MCF 10A (cell line): ENCODE data around the gene SLC38A10. TPM values are rescaled to one million over a fixed set of nuclear protein-coding genes. Genes with fewer than 3 reads are reported as not detected.
A peak's percentile ranks its signal among the peaks of the same experiment; 100 is the strongest.

Experiments
- BruUV-seq: library from RNA; stranded (reverse); fragments of 400-500 nt; replicated peaks from 2 replicates; lab custom pipeline; 2021; lab: Mats Ljungman, UMichigan
- CTCF ChIA-PET: fragments of 300-600 bp; sonication (Branson Sonifier 250); formaldehyde crosslinking; extraction: SDS; loops from one replicate; lab custom pipeline; 2021; ENCODE audit warnings: antibody characterized with exemption, inconsistent platforms; lab: Yijun Ruan, JAX
- POLR2A ChIA-PET: fragments of 300-600, 350-650 bp; sonication (Branson Sonifier 250); formaldehyde crosslinking; extraction: SDS; loops from one replicate; lab custom pipeline; 2020; ENCODE audit warnings: antibody characterized with exemption, inconsistent platforms; lab: Yijun Ruan, JAX
- DNase-seq: peaks from one replicate; pipeline ENCODE4 v3.0.0-alpha.2; 2018; ENCODE audit not compliant: unreplicated experiment
- H3K27ac Mint-ChIP-seq: one replicate; pipeline ENCODE4 v1.8.0; 2022; ENCODE audit warnings: mild to moderate bottlenecking, low read depth, mixed read lengths; ENCODE audit not compliant: unreplicated experiment
- H3K27me3 Mint-ChIP-seq: one replicate; pipeline ENCODE4 v1.8.0; 2022; ENCODE audit warnings: mixed read lengths; ENCODE audit not compliant: insufficient read depth, unreplicated experiment
- H3K36me3 Mint-ChIP-seq: one replicate; pipeline ENCODE4 v1.8.0; 2022; ENCODE audit warnings: mild to moderate bottlenecking, moderate library complexity, mixed read lengths; ENCODE audit not compliant: insufficient read depth, unreplicated experiment
- H3K4me1 Mint-ChIP-seq: one replicate; pipeline ENCODE4 v1.8.0; 2022; ENCODE audit warnings: mixed read lengths; ENCODE audit not compliant: insufficient read depth, unreplicated experiment
- H3K4me3 Mint-ChIP-seq: one replicate; pipeline ENCODE4 v1.8.0; 2022; ENCODE audit warnings: mild to moderate bottlenecking, moderate library complexity, mixed read lengths; ENCODE audit not compliant: unreplicated experiment
- H3K9me3 Mint-ChIP-seq: one replicate; pipeline ENCODE4 v1.8.0; 2022; ENCODE audit warnings: mixed read lengths; ENCODE audit not compliant: unreplicated experiment
- CTCF ChIP-seq: fragments of 200-600 bp; IDR thresholded peaks from one replicate; pipeline ENCODE4 v1.8.0; 2022; ENCODE audit warnings: antibody characterized with exemption, mild to moderate bottlenecking; ENCODE audit not compliant: unreplicated experiment
- intact Hi-C: fragments of 100-400 bp; cut with micrococcal nuclease; formaldehyde crosslinking; loops from 2 replicates; pipeline ENCODE4 v1.14.1; 2022
- total RNA-seq: library from RNA; stranded (reverse); gene quantifications from 2 replicates; pipeline ENCODE4 v1.2.3, GENCODE V29; 2022

The SLC38A10 gene
- total RNA-seq, 1 experiment from 2014 or later: 98.2 TPM

GRCh38 chr17:81221842-81222619, 73.1 kb downstream of the SLC38A10 start:
- CTCF ChIA-PET: interaction anchor here (0.6 kb wide), 1 partner anchor 17 kb away, joined by 3 read pairs; the partner anchor contains the start of genes NDUFAF8 and TEPSIN
- Mint-ChIP-seq H3K9me3 (no peaks in the 10 kb centered on the region), H3K4me3 (peak overlapping the region; percentile 58), H3K27ac (no peak overlapping the region), H3K27me3 (no peaks in the 10 kb centered on the region), H3K36me3 (no peaks in the 10 kb centered on the region), H3K4me1 (peaks cover 12% of the 10 kb centered on the region)
- TF ChIP-seq CTCF: no peak
- POLR2A ChIA-PET: interaction anchor here (0.6 to 1.8 kb wide), 8 partner anchors 11 to 185 kb away, joined by 3 to 15 read pairs (median 3); partner anchors contain the start of genes NDUFAF8 and TEPSIN
- intact Hi-C loops: no loop called here
- no peak for DNase-seq
- BruUV-seq: no TSS peak

GRCh38 chr17:81221371-81221841, 73.7 kb downstream of the SLC38A10 start:
- intact Hi-C loops: no loop called here
- Mint-ChIP-seq H3K27ac (no peak overlapping the region), H3K9me3 (no peaks in the 10 kb centered on the region), H3K4me1 (peaks cover 12% of the 10 kb centered on the region), H3K4me3 (peak overlapping the region; percentile 58), H3K36me3 (no peaks in the 10 kb centered on the region), H3K27me3 (no peaks in the 10 kb centered on the region)
- CTCF ChIA-PET: no interaction called here
- TF ChIP-seq CTCF: no peak
- POLR2A ChIA-PET: interaction anchor here (0.6 to 1.8 kb wide), 3 partner anchors 14 to 105 kb away, joined by 3 to 5 read pairs (median 3); partner anchors contain the start of genes NDUFAF8 and TEPSIN
- BruUV-seq: no TSS peak
- DNase-seq: no peak

- H3K9me3 Mint-ChIP-seq: no peaks in the 10 kb centered on the region
- no TSS peak for BruUV-seq
- ChIA-PET POLR2A (interaction anchor here (0.6 kb wide), 1 partner anchor 10 kb away, joined by 5 read pairs; no protein-coding TSS in a partner anchor), CTCF (interaction anchor here (0.6 to 1.3 kb wide), 4 partner anchors 21 to 810 kb away, joined by 3 to 4 read pairs (median 3); no protein-coding TSS in a partner anchor)
- no peaks in the 10 kb centered on the region for H3K27me3 Mint-ChIP-seq
- peaks cover 12% of the 10 kb centered on the region for H3K4me1 Mint-ChIP-seq
- H3K4me3 Mint-ChIP-seq: no peak overlapping the region
- intact Hi-C loops: no loop called here
- H3K36me3 Mint-ChIP-seq: no peaks in the 10 kb centered on the region
- DNase-seq: no peak
- TF ChIP-seq CTCF: no peak
- H3K27ac Mint-ChIP-seq: no peak overlapping the region
Measured at GRCh38 chr17:81219476-81220180, 75.5 kb downstream of the SLC38A10 start.
